ENCODE data around the gene POU2F1.

DNA sequence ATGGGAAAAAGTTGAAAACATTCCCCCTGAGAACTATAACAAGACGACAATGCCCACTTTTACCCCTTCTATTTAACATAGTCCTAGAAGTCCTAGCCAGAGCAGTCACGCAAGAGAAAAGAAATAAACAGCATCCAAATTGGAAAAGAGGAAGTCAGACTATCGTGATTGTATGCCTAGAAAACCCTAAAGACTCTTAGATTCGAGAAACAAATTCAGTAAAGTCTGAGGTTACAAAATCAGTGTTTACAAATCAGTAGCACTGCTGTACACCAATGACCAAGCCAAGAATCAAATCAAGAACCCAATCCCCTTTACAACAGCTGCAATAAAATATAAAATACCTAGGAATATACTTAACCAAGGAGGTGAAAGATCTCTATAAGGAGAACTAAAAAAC, 72.4 kb downstream of the POU2F1 start:
- no peak for TF ChIP-seq EZH2 (IDR thresholded peaks at IDR 0.05; ENCODE audit: borderline replicate concordance, insufficient read depth, low read depth, low read length, poor library complexity, severe bottlenecking)
- TF ChIP-seq, protein P1, sequence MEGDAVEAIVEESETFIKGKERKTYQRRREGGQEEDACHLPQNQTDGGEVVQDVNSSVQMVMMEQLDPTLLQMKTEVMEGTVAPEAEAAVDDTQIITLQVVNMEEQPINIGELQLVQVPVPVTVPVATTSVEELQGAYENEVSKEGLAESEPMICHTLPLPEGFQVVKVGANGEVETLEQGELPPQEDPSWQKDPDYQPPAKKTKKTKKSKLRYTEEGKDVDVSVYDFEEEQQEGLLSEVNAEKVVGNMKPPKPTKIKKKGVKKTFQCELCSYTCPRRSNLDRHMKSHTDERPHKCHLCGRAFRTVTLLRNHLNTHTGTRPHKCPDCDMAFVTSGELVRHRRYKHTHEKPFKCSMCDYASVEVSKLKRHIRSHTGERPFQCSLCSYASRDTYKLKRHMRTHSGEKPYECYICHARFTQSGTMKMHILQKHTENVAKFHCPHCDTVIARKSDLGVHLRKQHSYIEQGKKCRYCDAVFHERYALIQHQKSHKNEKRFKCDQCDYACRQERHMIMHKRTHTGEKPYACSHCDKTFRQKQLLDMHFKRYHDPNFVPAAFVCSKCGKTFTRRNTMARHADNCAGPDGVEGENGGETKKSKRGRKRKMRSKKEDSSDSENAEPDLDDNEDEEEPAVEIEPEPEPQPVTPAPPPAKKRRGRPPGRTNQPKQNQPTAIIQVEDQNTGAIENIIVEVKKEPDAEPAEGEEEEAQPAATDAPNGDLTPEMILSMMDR (IDR thresholded peaks at IDR 0.05) = no peak
